Activated CD8-positive, alpha-beta memory T cell treated with anti-CD3 and anti-CD28 coated beads, Interleukin-2, amount 50 U/mL, for 24 hours (primary cell): ENCODE results near the gene VNN1.
"Not testable (repeated sequence)": the region's sequence is repeated elsewhere in the genome, so short reads cannot be mapped to it uniquely, and the experiment has no call there.

Experiments used
- DNase-seq: peaks from one replicate; pipeline ENCODE4 v3.0.0-alpha.2; 2020; ENCODE audit errors: extremely low read depth

The VNN1 gene

DNA sequence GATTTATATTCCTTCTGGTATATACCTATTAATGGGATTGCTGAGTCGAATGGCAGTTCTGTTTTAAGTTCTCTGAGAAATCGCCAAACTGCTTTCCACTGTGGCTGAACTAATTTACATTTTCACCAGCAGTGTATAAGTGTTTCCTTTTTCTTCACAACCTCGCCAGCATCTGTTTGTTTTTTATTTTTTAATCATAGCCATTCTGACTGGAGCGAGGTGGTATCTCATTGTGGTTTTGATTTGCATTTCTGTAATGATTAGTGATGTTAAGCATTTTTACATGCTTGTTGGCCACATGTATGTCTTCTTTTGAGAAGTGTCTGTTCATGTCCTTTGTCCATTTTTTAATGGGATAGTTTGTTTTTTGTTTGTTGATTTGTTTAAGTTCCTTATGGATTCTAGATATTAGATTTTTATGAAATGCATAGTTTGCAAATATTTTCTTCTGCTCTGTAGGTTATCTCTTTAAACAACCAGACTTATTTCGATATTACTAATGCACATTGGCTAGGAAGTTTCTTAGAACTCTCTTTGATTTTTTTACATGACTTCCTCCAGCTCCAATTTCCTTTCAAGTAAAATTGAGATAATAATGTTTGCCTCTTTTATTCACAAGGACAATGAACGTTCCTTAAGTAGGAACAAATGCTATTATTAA lies 12.2 kb upstream of the VNN1 start:
- DNase-seq = no peak

- DNase-seq = no peak
Observed at GRCh38 chr6:132725471-132725870, 11.6 kb upstream of the VNN1 start.

- no peak for DNase-seq
Observed at GRCh38 chr6:132719736-132720448, 6.0 kb upstream of the VNN1 start.

GRCh38 chr6:132715881-132716637 lies 2.2 kb upstream of the VNN1 start:
- no peak for DNase-seq

DNA sequence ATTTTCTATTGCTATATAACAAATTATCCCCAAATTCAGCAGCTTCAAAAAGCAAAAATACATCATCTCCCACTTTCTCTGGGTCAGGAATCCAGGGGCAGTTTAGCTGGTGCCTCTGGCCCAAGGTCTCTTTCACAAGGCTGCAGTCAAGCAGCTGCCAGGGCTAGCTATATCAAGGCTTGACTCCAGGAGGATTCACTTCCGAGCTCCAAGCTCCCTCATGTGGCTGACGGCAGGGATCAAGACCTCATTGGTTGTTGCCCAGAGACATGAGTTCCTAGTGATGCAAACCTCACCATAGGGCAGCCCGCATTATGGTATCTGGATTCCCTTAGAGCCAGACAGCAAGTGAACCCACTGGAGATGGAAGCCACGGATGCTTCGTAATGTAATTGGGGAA lies 1.3 kb upstream of the VNN1 start:
- no peak for DNase-seq

GRCh38 chr6:132714160-132714559 lies 305 bp upstream of the VNN1 start:
- no peak for DNase-seq

DNA sequence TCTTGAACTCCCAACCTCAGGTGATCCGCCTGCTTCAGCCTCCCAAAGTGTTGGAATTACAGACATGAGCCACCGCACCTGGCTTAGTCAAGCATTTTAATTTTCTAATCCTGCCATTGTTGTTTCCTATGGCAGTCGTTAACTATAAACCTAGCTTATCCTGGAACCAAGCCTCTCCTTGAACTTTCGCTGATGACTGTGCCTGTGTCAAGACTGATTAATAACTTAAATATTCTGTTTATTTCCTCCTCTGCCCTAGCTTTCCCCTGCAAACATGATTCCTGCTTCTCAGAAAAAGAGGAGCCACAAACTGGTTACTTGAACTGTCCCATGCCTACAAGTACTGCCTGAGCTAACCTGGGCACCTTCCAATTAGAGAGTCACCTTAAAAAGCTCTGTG lies 1.5 kb downstream of the VNN1 start:
- DNase-seq = no peak

DNA sequence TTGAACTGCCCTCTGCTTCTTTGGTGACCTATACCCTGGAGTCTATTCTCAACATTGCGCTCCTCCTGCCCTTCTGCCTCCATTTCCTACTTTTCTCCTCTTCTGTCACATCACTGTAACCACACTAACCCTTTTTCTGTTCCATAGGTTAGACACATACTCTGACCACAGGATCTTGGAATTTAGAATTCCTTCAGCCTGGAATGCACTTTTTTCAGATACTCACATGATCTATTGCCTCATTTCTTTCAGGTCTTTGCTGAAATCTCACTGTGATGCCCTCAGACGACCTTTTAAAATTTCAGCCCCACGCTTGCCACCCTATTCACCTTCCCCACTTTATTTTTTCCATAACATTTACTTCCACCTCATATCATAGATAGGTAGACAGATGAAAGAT lies 5.1 kb downstream of the VNN1 start:
- no peak for DNase-seq

- no peak for DNase-seq
Observed at GRCh38 chr6:132708002-132708401, 5.9 kb downstream of the VNN1 start.

- not testable (repeated sequence) for DNase-seq
Observed at GRCh38 chr6:132706756-132707155, 7.1 kb downstream of the VNN1 start.

DNA sequence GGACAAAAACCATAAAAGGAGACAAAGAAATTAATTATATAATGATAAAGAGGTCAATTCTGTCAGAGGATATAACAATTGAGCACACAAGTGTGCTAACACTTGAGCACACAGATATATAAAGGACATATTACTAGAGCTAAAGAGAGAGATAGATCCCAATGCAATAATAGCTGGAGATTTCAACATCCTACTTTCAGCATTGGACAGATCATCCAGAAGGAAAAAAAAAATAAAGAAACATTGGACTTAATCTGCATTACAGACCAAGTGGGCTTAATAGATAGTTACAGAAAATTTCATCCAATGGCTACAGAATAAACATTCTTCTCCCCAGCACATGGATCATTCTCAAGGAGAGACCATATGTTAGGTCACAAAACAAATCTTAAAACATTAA lies 9.9 kb downstream of the VNN1 start:
- no peak for DNase-seq

DNA sequence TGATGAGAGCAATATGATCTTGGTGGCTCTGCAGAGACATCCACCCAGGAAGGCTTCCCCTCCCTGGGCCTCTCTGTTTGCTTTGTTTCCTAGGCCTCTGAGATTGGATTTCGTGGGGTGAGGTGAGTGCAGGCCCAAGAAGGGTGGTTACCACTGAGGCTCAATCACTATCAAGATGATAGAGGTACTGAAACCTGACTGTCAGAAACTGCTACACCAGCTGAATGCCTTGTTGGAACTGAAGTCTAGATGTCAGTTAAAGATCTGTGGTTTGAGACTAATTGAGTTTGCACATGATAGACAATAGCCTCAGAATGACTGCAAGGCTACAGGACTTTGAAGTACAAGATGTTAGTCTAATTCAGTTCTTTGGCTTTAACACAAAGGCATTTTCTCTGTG lies 15.2 kb downstream of the VNN1 start:
- no peak for DNase-seq

- no peak for DNase-seq
Observed at GRCh38 chr6:132695773-132696172, 18.1 kb downstream of the VNN1 start.

- DNase-seq = no peak
Observed at GRCh38 chr6:132693478-132693877, 20.4 kb downstream of the VNN1 start.

DNA sequence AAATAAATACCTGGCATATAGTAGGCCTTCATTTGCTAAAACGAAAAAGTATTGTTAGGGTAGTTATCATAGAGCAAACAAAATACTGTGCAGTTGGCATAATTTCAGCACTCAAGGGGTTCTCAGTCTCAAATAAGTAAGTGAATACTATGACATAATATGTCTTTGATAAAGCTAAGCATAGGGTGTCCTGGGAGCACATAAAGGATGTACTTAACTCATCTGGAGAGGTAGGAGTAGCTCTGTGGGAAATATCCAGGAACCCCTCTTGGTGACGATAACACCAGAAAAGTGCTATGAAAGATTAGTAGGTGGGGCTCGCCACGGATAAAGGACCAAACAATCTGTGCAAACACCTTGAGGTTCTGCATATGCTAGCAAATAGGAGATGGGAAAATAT lies 23.2 kb downstream of the VNN1 start:
- DNase-seq = no peak

DNA sequence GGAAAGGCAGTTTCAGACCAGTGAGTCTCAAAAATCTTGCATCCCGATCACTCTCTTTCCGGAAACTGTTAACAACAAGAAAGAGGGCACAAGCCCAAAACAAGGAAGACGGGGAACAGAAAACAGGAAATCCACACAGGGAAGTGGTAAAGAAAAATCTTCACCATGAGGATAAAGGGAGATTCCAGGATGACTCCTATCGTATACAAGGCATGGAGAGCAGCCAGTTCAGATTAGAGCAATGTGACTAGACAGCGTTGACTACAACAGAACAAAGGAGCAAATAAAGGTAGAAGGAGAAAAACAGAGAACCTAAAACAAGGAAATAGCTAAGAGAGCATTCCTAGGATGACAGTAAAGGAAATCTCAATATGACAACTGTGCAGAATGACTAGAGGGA lies 26.5 kb downstream of the VNN1 start:
- DNase-seq = no peak

DNA sequence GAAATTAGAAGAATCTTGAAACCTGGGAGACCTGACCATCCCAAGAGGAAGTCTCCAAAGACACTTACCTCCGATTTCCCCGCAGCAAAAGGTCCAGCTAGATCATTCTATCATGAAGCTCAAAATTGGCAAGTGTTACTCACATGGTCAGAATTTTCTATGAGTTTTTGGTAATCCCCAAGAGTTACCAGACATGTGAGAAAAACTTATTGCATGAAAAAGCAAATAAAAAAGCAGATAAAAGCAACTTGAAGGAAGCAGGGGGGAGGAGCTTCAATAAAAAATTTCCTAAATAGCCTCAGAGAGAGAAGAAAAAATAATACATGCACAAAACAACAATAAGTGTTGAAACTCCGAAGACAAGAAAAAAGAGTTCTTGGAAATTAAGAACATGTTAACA lies 27.3 kb downstream of the VNN1 start:
- DNase-seq = no peak

GRCh38 chr6:132685009-132685408 lies 28.8 kb downstream of the VNN1 start:
- DNase-seq = no peak

- DNase-seq = no peak
Observed at GRCh38 chr6:132684272-132684671, 29.6 kb downstream of the VNN1 start.

DNA sequence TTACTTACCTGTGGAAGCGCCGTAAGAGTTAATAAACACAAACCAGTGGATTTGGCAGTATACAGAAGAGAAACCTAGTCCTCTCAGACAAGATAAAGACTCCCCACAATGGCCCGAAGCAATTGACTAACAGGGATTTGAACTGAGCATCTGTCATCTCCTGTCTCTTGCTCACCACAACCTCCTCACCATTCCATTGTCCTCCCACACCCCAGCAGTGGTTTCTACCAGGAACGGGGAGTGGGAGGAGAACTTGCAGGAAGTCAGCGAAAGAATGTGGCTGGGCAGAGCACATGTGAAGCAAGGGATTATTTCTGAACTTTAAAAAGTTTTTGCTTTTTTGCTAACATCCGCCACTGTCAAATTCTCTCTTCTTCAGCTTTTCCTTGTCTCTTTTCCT lies 30.3 kb downstream of the VNN1 start:
- no peak for DNase-seq

DNA sequence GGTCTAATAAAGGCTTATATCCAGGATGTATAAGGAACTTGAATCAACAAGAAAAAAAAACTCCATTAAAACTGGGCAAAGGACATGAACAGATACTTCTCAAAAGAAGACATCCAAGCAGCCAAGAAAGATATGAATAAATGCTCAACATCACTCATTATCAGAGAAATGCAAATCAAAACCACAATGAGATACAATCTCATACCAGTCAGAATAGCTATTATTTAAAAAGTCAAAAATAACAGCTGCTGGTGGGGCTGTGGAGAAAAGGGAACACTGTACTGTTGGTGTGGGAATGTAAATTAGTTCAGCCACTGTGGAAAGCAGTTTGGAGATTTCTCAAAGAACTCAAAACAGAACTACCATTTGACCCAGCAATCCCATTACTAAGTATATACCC lies 34.8 kb downstream of the VNN1 start:
- not testable (repeated sequence) for DNase-seq

GRCh38 chr6:132675749-132676148 lies 38.1 kb downstream of the VNN1 start:
- no peak for DNase-seq

DNA sequence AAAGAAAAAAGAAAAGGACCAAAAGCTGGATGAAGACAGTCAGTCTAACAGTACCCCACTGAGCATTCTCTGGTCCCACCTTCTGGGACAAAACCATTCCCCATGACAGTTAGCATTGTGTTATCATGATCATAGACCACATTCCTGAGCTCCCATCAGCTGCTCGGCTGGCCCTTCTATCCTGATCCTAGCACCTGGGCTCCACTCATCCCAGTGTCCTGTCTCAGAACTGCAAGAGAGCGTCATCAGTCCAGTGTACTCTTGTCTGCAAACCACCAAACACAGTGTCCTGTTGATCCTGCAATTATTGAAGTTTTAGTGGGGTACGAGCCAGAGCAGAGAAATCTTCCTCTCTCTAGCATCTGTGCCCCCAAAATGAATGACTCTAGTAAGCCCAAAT lies 38.9 kb downstream of the VNN1 start:
- DNase-seq = no peak
